ENCODE data around the gene GABPA.

GABPA gene

GRCh38 chr21:25811186-25811585 is 76.4 kb downstream of the GABPA start:
- no peak for DNase-seq (ENCODE audit: low spot score)

GRCh38 chr21:25813917-25814316 is 79.1 kb downstream of the GABPA start:
- no peak for DNase-seq (ENCODE audit: low spot score)

- DNase-seq (ENCODE audit: low spot score): no peak
Observed at GRCh38 chr21:25818121-25818520, 83.3 kb downstream of the GABPA start.

- no peak for DNase-seq (ENCODE audit: low spot score)
Observed at GRCh38 chr21:25818551-25818950, 83.8 kb downstream of the GABPA start.

Measured in LoVo (cell line).